ENCODE measurements around the gene RUNX1.

Gene RUNX1

GRCh38 chr21:35091496-35091895 lies 42.4 kb upstream of the RUNX1 start:
- no peak for ATAC-seq
- TF ChIP-seq ZFP3 (CRISPR knock-in tag; IDR thresholded peaks at IDR 0.05) (no peak), ZNF565 (CRISPR knock-in tag; conservative IDR thresholded peaks at IDR 0.05; ENCODE audit: low read depth) (no peak), ZNF8 (CRISPR knock-in tag; IDR thresholded peaks at IDR 0.05) (no peak), ESRRG (CRISPR knock-in tag; IDR thresholded peaks at IDR 0.05) (no peak)

GRCh38 chr21:35090403-35090802 lies 41.3 kb upstream of the RUNX1 start:
- no peak for ATAC-seq
- TF ChIP-seq ISL1 (CRISPR knock-in tag; IDR thresholded peaks at IDR 0.05), result no peak
- TF ChIP-seq RARB (CRISPR knock-in tag; IDR thresholded peaks at IDR 0.05), result no peak
- no peak for TF ChIP-seq ZNF70 (CRISPR knock-in tag; IDR thresholded peaks at IDR 0.05)
- no peak for TF ChIP-seq ARNTL (CRISPR knock-in tag; IDR thresholded peaks at IDR 0.05; ENCODE audit: borderline replicate concordance, low read depth)
- no peak for TF ChIP-seq GLIS3 (CRISPR knock-in tag; IDR thresholded peaks at IDR 0.05)

DNA sequence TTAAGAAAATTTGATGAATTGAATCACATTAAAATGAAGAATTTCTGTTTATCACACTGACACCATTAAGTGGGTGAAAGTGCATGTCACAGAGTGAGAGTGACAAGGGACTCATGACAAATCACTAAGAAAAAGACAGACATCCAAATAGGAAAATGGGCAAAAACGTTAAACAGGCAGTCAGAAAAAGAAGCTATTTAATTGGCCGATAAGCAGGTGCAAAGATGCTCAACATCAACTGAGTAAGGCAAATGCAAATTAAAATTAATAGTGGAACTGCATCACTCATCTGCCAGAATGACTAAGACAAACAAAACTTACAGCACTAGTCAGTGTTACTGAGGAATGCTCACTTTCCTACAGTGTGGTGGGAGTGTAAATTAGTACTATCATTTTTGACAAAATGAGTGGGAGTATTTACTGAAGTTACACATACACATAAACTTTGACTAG lies 39.2 kb upstream of the RUNX1 start:
- no peak for ATAC-seq
- no peak for TF ChIP-seq TSHZ2 (CRISPR knock-in tag; IDR thresholded peaks at IDR 0.05)

- ATAC-seq, result peak; percentile 54
- TF ChIP-seq TSHZ2 (CRISPR knock-in tag; IDR thresholded peaks at IDR 0.05) (no peak), ZNF8 (CRISPR knock-in tag; IDR thresholded peaks at IDR 0.05) (no peak), ZFP3 (CRISPR knock-in tag; IDR thresholded peaks at IDR 0.05) (no peak), CSDC2 (CRISPR knock-in tag; IDR thresholded peaks at IDR 0.05) (no peak)
- TF ChIP-seq, protein P1, sequence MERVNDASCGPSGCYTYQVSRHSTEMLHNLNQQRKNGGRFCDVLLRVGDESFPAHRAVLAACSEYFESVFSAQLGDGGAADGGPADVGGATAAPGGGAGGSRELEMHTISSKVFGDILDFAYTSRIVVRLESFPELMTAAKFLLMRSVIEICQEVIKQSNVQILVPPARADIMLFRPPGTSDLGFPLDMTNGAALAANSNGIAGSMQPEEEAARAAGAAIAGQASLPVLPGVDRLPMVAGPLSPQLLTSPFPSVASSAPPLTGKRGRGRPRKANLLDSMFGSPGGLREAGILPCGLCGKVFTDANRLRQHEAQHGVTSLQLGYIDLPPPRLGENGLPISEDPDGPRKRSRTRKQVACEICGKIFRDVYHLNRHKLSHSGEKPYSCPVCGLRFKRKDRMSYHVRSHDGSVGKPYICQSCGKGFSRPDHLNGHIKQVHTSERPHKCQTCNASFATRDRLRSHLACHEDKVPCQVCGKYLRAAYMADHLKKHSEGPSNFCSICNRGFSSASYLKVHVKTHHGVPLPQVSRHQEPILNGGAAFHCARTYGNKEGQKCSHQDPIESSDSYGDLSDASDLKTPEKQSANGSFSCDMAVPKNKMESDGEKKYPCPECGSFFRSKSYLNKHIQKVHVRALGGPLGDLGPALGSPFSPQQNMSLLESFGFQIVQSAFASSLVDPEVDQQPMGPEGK (CRISPR knock-in tag; IDR thresholded peaks at IDR 0.05; ENCODE audit: borderline replicate concordance), result no peak
- TF ChIP-seq, protein P2, sequence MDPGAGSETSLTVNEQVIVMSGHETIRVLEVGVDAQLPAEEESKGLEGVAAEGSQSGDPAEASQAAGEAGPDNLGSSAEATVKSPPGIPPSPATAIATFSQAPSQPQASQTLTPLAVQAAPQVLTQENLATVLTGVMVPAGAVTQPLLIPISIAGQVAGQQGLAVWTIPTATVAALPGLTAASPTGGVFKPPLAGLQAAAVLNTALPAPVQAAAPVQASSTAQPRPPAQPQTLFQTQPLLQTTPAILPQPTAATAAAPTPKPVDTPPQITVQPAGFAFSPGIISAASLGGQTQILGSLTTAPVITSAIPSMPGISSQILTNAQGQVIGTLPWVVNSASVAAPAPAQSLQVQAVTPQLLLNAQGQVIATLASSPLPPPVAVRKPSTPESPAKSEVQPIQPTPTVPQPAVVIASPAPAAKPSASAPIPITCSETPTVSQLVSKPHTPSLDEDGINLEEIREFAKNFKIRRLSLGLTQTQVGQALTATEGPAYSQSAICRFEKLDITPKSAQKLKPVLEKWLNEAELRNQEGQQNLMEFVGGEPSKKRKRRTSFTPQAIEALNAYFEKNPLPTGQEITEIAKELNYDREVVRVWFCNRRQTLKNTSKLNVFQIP (CRISPR knock-in tag; IDR thresholded peaks at IDR 0.05; ENCODE audit: borderline replicate concordance, low read depth), result no peak
Observed at GRCh38 chr21:35086357-35086756, 37.3 kb upstream of the RUNX1 start.

DNA sequence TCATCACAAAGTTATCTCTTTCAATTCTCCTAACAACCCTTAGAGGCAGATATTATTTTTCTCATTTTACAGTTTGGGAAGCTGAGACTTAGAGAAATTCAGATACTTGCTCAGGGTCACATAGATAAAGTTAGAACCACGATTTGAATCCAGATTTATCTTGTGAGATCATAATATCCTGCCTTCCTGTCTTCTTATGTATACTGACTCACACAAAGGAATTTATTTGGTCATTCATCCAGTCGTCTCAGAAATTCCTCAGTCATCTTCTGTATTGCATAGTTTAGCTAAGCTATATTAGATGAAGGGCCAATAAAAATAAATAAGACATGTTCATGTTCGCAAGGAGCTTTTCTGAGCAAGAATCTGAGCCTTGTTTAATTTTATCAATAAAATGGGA lies 35.8 kb upstream of the RUNX1 start:
- peak; percentile 91 for ATAC-seq
- TF ChIP-seq CSDC2 (CRISPR knock-in tag; IDR thresholded peaks at IDR 0.05) (no peak), ARNTL (CRISPR knock-in tag; IDR thresholded peaks at IDR 0.05; ENCODE audit: borderline replicate concordance, low read depth) (no peak), SNAI2 (CRISPR knock-in tag; IDR thresholded peaks at IDR 0.05) (no peak), ZFP30 (CRISPR knock-in tag; IDR thresholded peaks at IDR 0.05) (no peak), OSR1 (CRISPR knock-in tag; IDR thresholded peaks at IDR 0.05) (no peak), BACH2 (CRISPR knock-in tag; IDR thresholded peaks at IDR 0.05; ENCODE audit: borderline replicate concordance) (no peak), PPARA (CRISPR knock-in tag; IDR thresholded peaks at IDR 0.05; ENCODE audit: borderline replicate concordance) (no peak), ZC3H10 (CRISPR knock-in tag; IDR thresholded peaks at IDR 0.05) (no peak), ZNF8 (CRISPR knock-in tag; IDR thresholded peaks at IDR 0.05) (no peak), GLIS3 (CRISPR knock-in tag; IDR thresholded peaks at IDR 0.05) (no peak), TCF4 (CRISPR knock-in tag; IDR thresholded peaks at IDR 0.05; ENCODE audit: borderline replicate concordance) (no peak)
- TF ChIP-seq, protein P2 (CRISPR knock-in tag; IDR thresholded peaks at IDR 0.05; ENCODE audit: borderline replicate concordance, low read depth), result no peak

Measured in SK-N-SH treated with all-trans-retinoic acid at 6 μM for 48 hours (cell line).